Measurements from ENCODE around the gene SPEG. TPM values are rescaled to one million over a fixed set of nuclear protein-coding genes. Genes with fewer than 3 reads are reported as not detected.

SPEG gene
- total and polyA plus RNA-seq, 2 of the 8 experiments (the other 6 are each of a cell fraction or from before 2014, with no cell fraction given): 19.9 to 32.0 TPM

- TF ChIP-seq, protein P1, sequence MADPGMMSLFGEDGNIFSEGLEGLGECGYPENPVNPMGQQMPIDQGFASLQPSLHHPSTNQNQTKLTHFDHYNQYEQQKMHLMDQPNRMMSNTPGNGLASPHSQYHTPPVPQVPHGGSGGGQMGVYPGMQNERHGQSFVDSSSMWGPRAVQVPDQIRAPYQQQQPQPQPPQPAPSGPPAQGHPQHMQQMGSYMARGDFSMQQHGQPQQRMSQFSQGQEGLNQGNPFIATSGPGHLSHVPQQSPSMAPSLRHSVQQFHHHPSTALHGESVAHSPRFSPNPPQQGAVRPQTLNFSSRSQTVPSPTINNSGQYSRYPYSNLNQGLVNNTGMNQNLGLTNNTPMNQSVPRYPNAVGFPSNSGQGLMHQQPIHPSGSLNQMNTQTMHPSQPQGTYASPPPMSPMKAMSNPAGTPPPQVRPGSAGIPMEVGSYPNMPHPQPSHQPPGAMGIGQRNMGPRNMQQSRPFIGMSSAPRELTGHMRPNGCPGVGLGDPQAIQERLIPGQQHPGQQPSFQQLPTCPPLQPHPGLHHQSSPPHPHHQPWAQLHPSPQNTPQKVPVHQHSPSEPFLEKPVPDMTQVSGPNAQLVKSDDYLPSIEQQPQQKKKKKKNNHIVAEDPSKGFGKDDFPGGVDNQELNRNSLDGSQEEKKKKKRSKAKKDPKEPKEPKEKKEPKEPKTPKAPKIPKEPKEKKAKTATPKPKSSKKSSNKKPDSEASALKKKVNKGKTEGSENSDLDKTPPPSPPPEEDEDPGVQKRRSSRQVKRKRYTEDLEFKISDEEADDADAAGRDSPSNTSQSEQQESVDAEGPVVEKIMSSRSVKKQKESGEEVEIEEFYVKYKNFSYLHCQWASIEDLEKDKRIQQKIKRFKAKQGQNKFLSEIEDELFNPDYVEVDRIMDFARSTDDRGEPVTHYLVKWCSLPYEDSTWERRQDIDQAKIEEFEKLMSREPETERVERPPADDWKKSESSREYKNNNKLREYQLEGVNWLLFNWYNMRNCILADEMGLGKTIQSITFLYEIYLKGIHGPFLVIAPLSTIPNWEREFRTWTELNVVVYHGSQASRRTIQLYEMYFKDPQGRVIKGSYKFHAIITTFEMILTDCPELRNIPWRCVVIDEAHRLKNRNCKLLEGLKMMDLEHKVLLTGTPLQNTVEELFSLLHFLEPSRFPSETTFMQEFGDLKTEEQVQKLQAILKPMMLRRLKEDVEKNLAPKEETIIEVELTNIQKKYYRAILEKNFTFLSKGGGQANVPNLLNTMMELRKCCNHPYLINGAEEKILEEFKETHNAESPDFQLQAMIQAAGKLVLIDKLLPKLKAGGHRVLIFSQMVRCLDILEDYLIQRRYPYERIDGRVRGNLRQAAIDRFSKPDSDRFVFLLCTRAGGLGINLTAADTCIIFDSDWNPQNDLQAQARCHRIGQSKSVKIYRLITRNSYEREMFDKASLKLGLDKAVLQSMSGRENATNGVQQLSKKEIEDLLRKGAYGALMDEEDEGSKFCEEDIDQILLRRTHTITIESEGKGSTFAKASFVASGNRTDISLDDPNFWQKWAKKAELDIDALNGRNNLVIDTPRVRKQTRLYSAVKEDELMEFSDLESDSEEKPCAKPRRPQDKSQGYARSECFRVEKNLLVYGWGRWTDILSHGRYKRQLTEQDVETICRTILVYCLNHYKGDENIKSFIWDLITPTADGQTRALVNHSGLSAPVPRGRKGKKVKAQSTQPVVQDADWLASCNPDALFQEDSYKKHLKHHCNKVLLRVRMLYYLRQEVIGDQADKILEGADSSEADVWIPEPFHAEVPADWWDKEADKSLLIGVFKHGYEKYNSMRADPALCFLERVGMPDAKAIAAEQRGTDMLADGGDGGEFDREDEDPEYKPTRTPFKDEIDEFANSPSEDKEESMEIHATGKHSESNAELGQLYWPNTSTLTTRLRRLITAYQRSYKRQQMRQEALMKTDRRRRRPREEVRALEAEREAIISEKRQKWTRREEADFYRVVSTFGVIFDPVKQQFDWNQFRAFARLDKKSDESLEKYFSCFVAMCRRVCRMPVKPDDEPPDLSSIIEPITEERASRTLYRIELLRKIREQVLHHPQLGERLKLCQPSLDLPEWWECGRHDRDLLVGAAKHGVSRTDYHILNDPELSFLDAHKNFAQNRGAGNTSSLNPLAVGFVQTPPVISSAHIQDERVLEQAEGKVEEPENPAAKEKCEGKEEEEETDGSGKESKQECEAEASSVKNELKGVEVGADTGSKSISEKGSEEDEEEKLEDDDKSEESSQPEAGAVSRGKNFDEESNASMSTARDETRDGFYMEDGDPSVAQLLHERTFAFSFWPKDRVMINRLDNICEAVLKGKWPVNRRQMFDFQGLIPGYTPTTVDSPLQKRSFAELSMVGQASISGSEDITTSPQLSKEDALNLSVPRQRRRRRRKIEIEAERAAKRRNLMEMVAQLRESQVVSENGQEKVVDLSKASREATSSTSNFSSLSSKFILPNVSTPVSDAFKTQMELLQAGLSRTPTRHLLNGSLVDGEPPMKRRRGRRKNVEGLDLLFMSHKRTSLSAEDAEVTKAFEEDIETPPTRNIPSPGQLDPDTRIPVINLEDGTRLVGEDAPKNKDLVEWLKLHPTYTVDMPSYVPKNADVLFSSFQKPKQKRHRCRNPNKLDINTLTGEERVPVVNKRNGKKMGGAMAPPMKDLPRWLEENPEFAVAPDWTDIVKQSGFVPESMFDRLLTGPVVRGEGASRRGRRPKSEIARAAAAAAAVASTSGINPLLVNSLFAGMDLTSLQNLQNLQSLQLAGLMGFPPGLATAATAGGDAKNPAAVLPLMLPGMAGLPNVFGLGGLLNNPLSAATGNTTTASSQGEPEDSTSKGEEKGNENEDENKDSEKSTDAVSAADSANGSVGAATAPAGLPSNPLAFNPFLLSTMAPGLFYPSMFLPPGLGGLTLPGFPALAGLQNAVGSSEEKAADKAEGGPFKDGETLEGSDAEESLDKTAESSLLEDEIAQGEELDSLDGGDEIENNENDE (IDR thresholded peaks at IDR 0.05; ENCODE audit: insufficient replicate concordance, low read length): no peak
- TF ChIP-seq, protein P2, sequence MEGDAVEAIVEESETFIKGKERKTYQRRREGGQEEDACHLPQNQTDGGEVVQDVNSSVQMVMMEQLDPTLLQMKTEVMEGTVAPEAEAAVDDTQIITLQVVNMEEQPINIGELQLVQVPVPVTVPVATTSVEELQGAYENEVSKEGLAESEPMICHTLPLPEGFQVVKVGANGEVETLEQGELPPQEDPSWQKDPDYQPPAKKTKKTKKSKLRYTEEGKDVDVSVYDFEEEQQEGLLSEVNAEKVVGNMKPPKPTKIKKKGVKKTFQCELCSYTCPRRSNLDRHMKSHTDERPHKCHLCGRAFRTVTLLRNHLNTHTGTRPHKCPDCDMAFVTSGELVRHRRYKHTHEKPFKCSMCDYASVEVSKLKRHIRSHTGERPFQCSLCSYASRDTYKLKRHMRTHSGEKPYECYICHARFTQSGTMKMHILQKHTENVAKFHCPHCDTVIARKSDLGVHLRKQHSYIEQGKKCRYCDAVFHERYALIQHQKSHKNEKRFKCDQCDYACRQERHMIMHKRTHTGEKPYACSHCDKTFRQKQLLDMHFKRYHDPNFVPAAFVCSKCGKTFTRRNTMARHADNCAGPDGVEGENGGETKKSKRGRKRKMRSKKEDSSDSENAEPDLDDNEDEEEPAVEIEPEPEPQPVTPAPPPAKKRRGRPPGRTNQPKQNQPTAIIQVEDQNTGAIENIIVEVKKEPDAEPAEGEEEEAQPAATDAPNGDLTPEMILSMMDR (IDR thresholded peaks at IDR 0.05; ENCODE audit: control extremely low read depth in 1 of 3, insufficient read depth in 1 of 3, low read depth in 1 of 3, low read length in 3 of 3): peak; percentile 57 to 90 (median 82)
- TF ChIP-seq, protein P3, sequence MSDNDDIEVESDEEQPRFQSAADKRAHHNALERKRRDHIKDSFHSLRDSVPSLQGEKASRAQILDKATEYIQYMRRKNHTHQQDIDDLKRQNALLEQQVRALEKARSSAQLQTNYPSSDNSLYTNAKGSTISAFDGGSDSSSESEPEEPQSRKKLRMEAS (IDR thresholded peaks at IDR 0.05): no peak; the same call in 1 of the 2 replicates
- TF ChIP-seq PHF8 (conservative IDR thresholded peaks at IDR 0.05; ENCODE audit: low read depth, low read length) (no peak), HDAC2 (IDR thresholded peaks at IDR 0.05; ENCODE audit: borderline replicate concordance in 1 of 2, low read depth in 2 of 2, low read length in 2 of 2) (peak in 1 of 2 experiments; percentile 53; a peak in 1 of 4 replicates), POLR2A (IDR thresholded peaks at IDR 0.05; ENCODE audit: control extremely low read depth in 1 of 2, low read depth in 2 of 2, low read length in 2 of 2) (no peak)
Observed at GRCh38 chr2:219433666-219434467, 776 bp upstream of the SPEG start (continued).
